ENCODE measurements around the gene MARK4.

DNA sequence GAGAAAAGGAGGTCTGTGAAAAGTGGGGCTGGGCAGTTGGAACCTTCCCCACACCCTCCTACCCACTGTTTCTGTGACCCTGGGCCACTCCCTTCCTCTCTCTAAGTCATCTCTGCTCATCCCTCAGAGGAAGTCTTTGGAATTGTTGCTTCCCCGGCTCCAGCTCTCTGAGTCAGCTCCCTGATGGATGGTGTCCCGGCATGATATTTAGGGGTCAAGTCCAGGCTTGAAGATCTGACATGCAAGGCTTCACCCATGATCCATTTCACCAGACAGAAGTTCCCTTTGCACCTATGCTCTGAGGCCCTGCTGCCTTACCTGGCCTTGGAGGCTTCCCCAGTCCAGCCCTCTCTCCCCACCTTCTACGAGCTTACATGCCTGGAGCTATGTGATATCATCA lies 19.2 kb upstream of the MARK4 start:
- TF ChIP-seq CEBPB (IDR thresholded peaks at IDR 0.05), result no peak
- no peak for TF ChIP-seq EP300 (IDR thresholded peaks at IDR 0.05; ENCODE audit: borderline replicate concordance)
- TF ChIP-seq NFIC (IDR thresholded peaks at IDR 0.05), result no peak
- no peak for TF ChIP-seq YY1 (IDR thresholded peaks at IDR 0.05; ENCODE audit: low read depth)
- TF ChIP-seq EGR1 (IDR thresholded peaks at IDR 0.05), result no peak
- TF ChIP-seq, protein P1, sequence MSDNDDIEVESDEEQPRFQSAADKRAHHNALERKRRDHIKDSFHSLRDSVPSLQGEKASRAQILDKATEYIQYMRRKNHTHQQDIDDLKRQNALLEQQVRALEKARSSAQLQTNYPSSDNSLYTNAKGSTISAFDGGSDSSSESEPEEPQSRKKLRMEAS (IDR thresholded peaks at IDR 0.05), result no peak
- TF ChIP-seq, protein P2, sequence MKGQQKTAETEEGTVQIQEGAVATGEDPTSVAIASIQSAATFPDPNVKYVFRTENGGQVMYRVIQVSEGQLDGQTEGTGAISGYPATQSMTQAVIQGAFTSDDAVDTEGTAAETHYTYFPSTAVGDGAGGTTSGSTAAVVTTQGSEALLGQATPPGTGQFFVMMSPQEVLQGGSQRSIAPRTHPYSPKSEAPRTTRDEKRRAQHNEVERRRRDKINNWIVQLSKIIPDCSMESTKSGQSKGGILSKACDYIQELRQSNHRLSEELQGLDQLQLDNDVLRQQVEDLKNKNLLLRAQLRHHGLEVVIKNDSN (IDR thresholded peaks at IDR 0.05), result no peak
- TF ChIP-seq TEAD4 (IDR thresholded peaks at IDR 0.05), result no peak
- TF ChIP-seq TAF1 (IDR thresholded peaks at IDR 0.05; ENCODE audit: low read depth), result no peak
- no peak for TF ChIP-seq RAD21 (IDR thresholded peaks at IDR 0.05; ENCODE audit: low read depth)
- TF ChIP-seq, protein P3, sequence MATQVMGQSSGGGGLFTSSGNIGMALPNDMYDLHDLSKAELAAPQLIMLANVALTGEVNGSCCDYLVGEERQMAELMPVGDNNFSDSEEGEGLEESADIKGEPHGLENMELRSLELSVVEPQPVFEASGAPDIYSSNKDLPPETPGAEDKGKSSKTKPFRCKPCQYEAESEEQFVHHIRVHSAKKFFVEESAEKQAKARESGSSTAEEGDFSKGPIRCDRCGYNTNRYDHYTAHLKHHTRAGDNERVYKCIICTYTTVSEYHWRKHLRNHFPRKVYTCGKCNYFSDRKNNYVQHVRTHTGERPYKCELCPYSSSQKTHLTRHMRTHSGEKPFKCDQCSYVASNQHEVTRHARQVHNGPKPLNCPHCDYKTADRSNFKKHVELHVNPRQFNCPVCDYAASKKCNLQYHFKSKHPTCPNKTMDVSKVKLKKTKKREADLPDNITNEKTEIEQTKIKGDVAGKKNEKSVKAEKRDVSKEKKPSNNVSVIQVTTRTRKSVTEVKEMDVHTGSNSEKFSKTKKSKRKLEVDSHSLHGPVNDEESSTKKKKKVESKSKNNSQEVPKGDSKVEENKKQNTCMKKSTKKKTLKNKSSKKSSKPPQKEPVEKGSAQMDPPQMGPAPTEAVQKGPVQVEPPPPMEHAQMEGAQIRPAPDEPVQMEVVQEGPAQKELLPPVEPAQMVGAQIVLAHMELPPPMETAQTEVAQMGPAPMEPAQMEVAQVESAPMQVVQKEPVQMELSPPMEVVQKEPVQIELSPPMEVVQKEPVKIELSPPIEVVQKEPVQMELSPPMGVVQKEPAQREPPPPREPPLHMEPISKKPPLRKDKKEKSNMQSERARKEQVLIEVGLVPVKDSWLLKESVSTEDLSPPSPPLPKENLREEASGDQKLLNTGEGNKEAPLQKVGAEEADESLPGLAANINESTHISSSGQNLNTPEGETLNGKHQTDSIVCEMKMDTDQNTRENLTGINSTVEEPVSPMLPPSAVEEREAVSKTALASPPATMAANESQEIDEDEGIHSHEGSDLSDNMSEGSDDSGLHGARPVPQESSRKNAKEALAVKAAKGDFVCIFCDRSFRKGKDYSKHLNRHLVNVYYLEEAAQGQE (IDR thresholded peaks at IDR 0.05; ENCODE audit: low read depth), result no peak
- no peak for TF ChIP-seq ZBTB7A (IDR thresholded peaks at IDR 0.05; ENCODE audit: low read depth)
- TF ChIP-seq TCF12 (IDR thresholded peaks at IDR 0.05; ENCODE audit: low read depth), result no peak
